Omental fat pad (tissue), 4 donors: ENCODE data around the gene DOCK2. TPM values are rescaled to one million over a fixed set of nuclear protein-coding genes. Genes with fewer than 3 reads are reported as not detected.

Experiments
- ATAC-seq: fragments of 150-250 bp; one replicate; pipeline ENCODE4 v1.9.1; 2016; ENCODE audit warnings: mild to moderate bottlenecking, moderate library complexity; ENCODE audit not compliant: low FRiP score
- DNase-seq: peaks from one replicate; pipeline ENCODE4 v3.0.0-alpha.2; 2019; ENCODE audit warnings: low spot score
- total RNA-seq, 4 donors: library from RNA; depleted of rRNA; stranded (reverse); fragments of >200 nt; gene quantifications; one replicate each; pipeline ENCODE4 v1.1.0, GENCODE V29; 2016
- TF ChIP-seq, protein P1 (sequence below), 3 donors: fragments of 450-650 bp; IDR thresholded peaks; one replicate each; pipeline ENCODE4 v1.5.1; 2016 to 2017; ENCODE audit warnings: antibody characterized with exemption in 3 of 3, mild to moderate bottlenecking in 3 of 3, moderate library complexity in 2 of 3

Gene DOCK2
- total RNA-seq, 4 donors from 2014 or later = 28.4 to 55.6 (median 41.3) TPM

DNA sequence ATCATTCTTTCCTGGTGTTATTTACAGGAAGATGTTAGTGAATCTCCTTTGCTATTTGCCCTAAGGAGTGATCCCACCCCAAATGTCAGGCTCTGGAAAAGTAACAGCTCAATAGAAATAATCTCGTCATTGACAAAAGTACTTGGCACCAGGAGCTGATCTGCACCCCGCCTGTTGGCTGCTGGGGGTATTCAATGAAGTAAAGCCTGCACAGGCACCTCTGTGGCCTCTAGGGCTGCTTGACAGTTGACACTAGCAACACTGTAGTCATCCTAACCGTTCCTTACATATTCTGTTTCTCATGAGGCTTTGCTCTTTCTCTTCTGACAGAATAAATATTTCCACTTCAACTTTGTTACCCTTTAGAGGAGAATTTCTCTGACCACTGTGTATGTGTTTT is 103.4 kb downstream of the DOCK2 start:
- TF ChIP-seq, protein P1, sequence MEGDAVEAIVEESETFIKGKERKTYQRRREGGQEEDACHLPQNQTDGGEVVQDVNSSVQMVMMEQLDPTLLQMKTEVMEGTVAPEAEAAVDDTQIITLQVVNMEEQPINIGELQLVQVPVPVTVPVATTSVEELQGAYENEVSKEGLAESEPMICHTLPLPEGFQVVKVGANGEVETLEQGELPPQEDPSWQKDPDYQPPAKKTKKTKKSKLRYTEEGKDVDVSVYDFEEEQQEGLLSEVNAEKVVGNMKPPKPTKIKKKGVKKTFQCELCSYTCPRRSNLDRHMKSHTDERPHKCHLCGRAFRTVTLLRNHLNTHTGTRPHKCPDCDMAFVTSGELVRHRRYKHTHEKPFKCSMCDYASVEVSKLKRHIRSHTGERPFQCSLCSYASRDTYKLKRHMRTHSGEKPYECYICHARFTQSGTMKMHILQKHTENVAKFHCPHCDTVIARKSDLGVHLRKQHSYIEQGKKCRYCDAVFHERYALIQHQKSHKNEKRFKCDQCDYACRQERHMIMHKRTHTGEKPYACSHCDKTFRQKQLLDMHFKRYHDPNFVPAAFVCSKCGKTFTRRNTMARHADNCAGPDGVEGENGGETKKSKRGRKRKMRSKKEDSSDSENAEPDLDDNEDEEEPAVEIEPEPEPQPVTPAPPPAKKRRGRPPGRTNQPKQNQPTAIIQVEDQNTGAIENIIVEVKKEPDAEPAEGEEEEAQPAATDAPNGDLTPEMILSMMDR (IDR thresholded peaks at IDR 0.05) = no peak
- ATAC-seq = no peak
- no peak for DNase-seq

- DNase-seq = no peak
- ATAC-seq = no peak
- TF ChIP-seq, protein P1 (IDR thresholded peaks at IDR 0.05) = no peak
Observed at GRCh38 chr5:169742771-169743296, 105.8 kb downstream of the DOCK2 start.

- no peak for ATAC-seq
- no peak for DNase-seq
- TF ChIP-seq, protein P1 (IDR thresholded peaks at IDR 0.05) = no peak
Observed at GRCh38 chr5:169744336-169744735, 107.3 kb downstream of the DOCK2 start.

GRCh38 chr5:169745441-169746146 is 108.5 kb downstream of the DOCK2 start:
- TF ChIP-seq, protein P1 (IDR thresholded peaks at IDR 0.05) = no peak
- ATAC-seq = no peak
- no peak for DNase-seq

GRCh38 chr5:169746147-169746694 is 109.1 kb downstream of the DOCK2 start:
- ATAC-seq (no peak), DNase-seq (no peak)
- TF ChIP-seq, protein P1 (IDR thresholded peaks at IDR 0.05) = no peak

- ATAC-seq = no peak
- TF ChIP-seq, protein P1 (IDR thresholded peaks at IDR 0.05) = no peak
- DNase-seq = no peak
Observed at GRCh38 chr5:169748174-169748573, 111.1 kb downstream of the DOCK2 start.

DNA sequence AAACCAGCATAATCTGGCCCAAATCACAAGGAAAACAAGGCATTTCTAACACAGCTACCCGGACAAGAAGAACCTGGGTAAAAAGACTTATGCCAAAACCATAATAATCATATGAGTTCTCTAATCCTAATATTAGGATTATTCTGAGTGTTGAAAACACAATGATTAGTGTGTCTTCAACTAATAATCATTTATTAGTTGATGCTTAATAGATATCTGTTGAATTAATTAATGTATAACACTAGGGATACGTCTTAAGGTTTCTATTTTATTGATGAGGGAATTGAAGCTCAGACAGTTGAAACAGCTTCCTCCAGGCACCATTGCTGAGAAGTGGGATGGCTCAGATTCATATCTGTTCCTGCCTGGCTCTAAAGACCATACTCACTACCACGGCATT is 112.2 kb downstream of the DOCK2 start:
- ATAC-seq (no peak), DNase-seq (no peak)
- TF ChIP-seq, protein P1 (IDR thresholded peaks at IDR 0.05) = no peak
